AG08396 (cell line): Measurements from ENCODE around the gene ATG7.
A peak's percentile ranks its signal among the peaks of the same experiment; 100 is the strongest.
"Not testable (repeated sequence)": the region's sequence is repeated elsewhere in the genome, so short reads cannot be mapped to it uniquely, and the experiment has no call there.

Experiments used
- DNase-seq: peaks from one replicate; pipeline ENCODE4 v3.0.0; 2012; ENCODE audit warnings: low spot score, mixed read lengths

The ATG7 gene

DNA sequence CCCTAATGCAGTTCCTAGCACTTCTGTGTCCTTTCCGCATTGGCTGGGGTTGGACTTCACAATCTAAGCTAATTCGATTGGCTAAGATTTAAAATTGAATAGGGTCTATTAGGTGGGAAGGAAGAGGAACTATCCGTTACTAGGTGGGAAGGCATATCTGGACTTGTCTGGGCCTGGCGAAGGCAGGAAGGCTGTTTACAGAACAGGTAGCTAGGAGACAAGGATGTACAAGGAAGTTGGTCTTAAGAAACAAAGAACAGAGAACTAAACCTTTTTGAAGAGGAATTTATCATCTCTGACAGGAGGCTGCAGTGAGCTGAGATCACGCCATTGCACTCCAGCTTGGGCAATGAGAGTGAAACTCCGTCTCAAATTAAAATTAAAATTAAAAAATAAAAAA lies 17.3 kb upstream of the ATG7 start:
- no peak for DNase-seq

- not testable (repeated sequence) for DNase-seq
Observed at GRCh38 chr3:11255537-11255936, 16.7 kb upstream of the ATG7 start.

DNA sequence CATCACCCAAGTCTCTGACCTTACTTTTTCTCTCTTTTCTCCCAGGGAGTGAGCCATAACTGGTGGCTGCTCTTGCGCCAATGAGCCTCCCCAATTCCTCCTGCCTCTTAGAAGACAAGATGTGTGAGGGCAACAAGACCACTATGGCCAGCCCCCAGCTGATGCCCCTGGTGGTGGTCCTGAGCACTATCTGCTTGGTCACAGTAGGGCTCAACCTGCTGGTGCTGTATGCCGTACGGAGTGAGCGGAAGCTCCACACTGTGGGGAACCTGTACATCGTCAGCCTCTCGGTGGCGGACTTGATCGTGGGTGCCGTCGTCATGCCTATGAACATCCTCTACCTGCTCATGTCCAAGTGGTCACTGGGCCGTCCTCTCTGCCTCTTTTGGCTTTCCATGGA lies 13.2 kb upstream of the ATG7 start:
- DNase-seq: no peak

DNA sequence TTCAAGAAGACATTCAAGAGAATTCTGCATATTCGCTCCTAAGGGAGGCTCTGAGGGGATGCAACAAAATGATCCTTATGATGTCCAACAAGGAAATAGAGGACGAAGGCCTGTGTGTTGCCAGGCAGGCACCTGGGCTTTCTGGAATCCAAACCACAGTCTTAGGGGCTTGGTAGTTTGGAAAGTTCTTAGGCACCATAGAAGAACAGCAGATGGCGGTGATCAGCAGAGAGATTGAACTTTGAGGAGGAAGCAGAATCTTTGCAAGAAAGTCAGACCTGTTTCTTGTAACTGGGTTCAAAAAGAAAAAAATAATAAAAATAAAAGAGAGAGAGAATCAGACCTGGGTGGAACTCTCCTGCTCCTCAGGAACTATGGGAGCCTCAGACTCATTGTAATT lies 11.7 kb upstream of the ATG7 start:
- no peak for DNase-seq

- DNase-seq: no peak
Observed at GRCh38 chr3:11269007-11269406, 3.2 kb upstream of the ATG7 start.

- DNase-seq: no peak
Observed at GRCh38 chr3:11272906-11273574, 843 bp downstream of the ATG7 start.

GRCh38 chr3:11273891-11274291 lies 1.7 kb downstream of the ATG7 start:
- DNase-seq: no peak

GRCh38 chr3:11274566-11275142 lies 2.5 kb downstream of the ATG7 start:
- DNase-seq: no peak

GRCh38 chr3:11275926-11276325 lies 3.7 kb downstream of the ATG7 start:
- DNase-seq: no peak

GRCh38 chr3:11276901-11277300 lies 4.7 kb downstream of the ATG7 start:
- no peak for DNase-seq

DNA sequence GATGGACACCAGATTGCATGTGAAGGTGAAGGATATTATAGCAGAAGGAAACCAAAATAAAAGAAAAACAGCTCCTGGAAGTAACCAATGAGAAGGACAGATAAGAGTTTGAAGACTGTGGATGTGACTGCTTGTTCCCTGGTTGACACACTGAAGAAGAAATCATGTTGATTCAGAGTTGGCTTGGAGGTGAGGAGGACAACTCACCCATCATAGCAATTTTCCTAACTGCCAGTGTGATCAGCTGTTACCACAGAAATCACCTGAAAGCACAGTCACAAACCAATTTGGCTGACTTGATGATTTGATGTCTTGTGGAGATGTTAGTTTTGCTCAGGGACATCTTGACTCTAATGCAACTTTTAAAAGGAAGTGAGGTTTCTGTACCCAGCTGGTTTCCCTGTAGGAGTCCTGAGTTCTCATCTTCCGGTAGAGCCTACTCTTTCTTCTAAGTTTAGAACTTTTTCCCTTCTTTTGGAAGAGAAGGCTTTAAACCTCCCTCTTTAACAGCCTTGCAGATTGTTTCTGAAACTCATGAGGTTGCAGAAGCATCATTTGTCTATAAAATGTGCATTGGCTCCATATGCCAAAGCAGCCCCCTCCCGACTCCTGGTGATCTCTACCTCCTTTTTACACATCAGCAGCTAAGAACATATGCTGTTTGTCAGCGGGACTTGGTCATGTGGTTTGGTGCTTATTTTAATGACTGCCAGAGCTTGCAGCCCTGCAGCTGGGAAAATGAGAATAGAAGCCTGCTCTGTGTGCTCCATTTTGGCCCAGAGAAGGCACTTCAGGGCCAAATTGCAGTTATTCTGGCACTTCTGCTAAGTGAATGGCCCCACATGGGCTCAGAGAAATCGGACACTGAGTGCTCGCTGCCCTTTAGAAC lies 10.3 kb downstream of the ATG7 start:
- DNase-seq: peak; percentile 21

DNA sequence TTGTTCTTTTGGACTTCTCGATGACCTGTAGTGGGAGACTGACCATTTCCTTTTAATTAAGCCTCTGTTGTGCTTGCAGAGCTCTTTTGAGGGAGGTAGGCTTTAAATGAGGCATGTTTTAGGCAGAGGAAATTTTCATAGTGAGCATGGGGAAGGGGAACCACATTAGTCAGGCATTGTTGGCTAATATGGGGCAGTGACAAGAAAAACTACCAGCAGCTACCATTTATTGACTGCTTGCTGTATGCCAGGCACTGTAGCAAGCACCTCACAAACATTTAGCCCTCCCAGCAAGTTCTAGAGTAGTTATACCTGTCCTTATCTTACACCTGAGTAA lies 10.9 kb downstream of the ATG7 start:
- no peak for DNase-seq

- DNase-seq: no peak
Observed at GRCh38 chr3:11284011-11284410, 11.8 kb downstream of the ATG7 start.

- no peak for DNase-seq
Observed at GRCh38 chr3:11285471-11285870, 13.3 kb downstream of the ATG7 start.

DNA sequence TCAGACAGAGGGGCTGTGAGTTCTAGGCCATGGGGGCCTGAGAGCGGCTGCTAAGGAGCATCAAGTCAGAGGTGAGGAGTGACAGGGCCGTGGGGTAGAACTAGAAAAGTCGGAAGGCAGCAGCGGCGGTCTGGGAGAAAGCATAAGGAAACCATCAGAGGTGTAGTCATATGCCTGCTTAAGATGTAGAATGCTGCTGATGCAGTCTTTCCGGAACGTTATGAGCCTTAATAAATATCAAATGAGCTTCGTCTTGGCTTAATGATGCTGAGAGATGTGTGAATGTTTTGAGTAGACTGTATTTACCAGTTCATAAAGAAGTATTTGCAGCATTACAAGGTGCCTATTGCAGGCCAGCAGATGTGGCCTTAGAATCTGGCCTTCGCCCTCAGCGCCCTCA lies 15.2 kb downstream of the ATG7 start:
- no peak for DNase-seq

GRCh38 chr3:11288021-11288491 lies 15.9 kb downstream of the ATG7 start:
- no peak for DNase-seq

- DNase-seq: peak; percentile 49
Observed at GRCh38 chr3:11288786-11289637, 16.8 kb downstream of the ATG7 start.

DNA sequence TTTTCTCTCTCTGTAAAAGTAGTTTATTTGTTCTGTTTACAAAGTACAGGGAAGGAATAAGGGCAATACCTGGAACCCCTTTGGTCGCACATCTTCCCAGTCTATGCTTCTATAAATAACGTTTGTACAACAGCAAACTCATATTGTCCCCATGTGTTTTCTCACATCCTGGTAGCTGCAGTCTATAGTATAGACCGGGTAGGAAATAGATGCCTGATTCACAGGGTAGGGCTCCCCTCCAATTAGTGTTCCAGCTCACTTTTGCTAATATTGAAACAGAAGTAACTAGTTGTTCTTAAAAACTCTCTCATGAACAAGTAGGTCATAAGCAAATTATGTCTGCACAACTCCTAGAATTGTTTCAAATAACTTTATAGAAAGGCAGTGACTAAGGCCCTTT lies 17.7 kb downstream of the ATG7 start:
- DNase-seq: no peak

- DNase-seq: no peak
Observed at GRCh38 chr3:11290743-11291680, 18.8 kb downstream of the ATG7 start.

GRCh38 chr3:11291808-11292207 lies 19.6 kb downstream of the ATG7 start:
- DNase-seq: no peak

DNA sequence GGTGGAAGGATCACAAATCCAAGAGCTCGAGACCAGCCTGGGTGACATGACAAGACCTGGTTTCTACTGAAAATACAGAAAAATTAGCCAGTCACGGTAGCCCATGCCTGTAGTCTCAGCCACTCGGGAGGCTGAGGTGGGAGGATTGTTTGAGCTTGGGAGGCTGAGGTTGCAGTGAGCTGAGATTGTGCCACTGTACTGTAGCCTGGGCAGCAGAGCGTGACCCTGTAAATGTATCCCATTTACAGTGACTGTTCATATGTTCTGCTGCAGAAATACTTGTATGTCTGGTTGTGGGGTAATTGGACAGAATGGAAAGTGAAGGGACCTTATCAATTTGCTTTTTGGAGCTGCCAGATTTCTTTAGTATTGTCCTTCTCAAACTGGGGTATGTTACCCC lies 24.9 kb downstream of the ATG7 start:
- no peak for DNase-seq
